HG02852 (cell line): ENCODE data around the gene GPI.

Source experiments
- ATAC-seq: cut with Tn5 transposase; IDR thresholded peaks from one replicate; pipeline ENCODE4 v1.9.1; 2021; ENCODE audit warnings: mild to moderate bottlenecking, moderate library complexity; ENCODE audit not compliant: unreplicated experiment

The GPI gene

GRCh38 chr19:34337739-34338138 lies 27.3 kb upstream of the GPI start:
- no peak for ATAC-seq

DNA sequence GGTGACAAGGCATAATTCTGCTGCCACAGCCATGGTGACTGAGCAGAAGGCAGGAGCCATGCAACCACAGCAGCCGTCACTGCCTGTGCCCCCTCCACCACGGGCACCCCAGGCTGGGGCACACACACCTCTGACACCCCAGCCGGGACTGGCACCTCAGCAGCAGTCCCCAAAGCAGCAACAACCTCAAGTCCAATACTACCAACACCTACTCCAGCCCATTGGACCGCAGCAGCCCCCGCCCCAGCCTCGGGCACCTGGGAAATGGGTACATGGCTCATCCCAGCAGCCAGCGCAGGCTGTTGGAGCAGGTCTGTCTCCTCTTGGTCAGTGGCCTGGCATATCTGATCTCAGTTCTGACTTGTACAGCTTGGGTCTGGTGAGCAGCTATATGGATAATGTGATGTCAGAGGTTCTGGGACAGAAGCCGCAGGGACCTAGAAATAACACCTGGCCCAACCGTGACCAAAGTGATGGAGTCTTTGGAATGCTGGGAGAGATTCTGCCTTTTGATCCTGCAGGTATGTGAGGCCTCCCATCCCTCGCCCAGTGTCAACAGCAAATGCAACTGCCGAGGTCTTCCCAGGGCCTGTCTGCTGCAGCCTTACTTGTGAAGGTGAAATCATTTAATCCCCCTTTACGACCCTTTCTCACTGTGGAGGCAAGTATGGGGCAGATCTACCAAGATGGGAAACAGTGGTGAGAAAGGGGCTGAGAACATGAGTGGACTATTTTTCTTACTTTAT lies 22.9 kb upstream of the GPI start:
- no peak for ATAC-seq

DNA sequence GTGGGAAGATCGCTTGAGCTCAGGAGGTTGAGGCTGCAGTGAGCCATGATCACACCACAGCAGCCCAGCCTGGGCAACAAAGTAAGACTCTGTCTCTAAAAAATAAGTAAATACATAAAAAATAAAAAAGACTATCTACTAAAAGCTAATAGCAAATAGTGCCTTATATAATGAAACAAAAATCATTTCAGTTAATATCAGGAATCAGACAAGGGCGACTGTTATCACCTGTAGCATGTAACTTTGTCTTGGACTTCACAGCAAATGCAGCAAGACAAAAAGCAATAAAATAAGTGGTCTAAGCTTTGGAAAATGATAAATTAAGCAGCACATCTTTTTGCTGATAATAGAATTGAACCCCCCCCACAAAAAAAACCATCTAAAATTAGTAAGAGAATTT lies 21.2 kb upstream of the GPI start:
- no peak for ATAC-seq

GRCh38 chr19:34345947-34346351 lies 19.0 kb upstream of the GPI start:
- ATAC-seq = no peak

DNA sequence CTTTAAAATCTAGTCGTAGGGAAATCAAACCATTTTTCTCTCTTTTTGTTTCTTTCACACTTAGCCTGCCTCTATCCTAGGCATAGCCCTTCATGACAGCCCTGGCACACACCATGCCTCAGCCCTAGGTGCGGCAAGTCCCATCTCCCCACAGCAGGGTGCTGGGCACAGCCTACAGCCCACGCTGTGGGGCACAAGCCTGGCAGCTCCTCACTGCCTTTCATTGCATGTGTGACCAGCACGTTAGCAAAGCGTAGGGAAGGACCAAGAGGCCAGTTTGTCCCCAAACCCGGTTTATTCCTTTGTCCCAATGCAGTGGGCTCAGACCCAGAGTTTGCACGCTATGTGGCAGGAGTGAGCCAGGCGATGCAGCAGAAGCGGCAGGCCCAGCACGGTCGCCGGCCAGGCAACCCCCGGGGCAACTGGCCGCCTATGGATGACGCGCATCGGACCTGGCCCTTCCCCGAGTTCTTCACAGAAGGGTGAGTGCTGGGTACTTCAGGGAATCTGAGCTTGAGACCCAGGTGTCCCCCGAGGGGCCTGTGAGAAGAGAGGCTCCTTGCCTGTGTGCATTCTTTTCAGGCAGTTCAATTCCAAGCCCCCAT lies 17.3 kb upstream of the GPI start:
- no peak for ATAC-seq

GRCh38 chr19:34348899-34349487 lies 16.0 kb upstream of the GPI start:
- no peak for ATAC-seq

DNA sequence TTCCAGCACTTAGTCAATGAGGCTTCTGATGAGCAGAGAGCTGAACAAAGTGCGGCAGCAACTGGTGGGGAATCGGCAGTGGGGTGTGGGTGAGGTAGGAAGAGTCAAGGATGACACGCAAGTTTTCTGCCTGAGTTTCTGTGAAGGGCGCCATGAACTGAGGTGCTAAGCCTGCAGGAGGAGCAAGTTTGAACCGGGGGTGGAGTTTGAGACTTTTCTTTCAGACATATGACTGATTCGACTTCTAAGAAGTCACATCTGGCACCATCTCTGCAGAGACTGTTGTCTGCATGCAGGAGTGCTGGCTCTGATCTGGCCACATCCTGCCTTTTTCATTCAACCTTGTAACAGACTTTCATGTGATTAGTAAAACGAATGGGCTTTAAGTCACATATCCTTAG lies 14.8 kb upstream of the GPI start:
- no peak for ATAC-seq

DNA sequence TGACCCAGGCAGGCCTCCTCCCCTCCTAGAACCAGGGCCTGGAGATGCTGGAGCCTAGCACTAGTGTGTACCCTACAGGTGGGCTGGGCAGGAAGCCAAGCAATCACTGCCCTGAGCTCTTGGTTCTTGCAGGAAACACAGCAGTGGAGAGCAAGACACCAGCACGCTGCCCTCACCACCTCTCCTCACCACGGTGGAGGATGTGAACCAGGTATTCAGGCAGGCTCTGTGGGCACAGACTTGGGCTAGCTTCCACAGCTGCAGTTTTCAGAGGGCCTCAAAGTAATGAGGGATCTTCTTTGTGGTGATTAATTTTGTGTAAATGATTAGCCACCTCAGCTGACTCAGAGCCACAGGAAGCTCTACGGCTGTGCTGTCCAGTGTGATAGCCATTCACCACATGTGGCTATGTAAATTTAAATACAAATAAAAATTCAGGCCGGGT lies 13.6 kb upstream of the GPI start:
- no peak for ATAC-seq

DNA sequence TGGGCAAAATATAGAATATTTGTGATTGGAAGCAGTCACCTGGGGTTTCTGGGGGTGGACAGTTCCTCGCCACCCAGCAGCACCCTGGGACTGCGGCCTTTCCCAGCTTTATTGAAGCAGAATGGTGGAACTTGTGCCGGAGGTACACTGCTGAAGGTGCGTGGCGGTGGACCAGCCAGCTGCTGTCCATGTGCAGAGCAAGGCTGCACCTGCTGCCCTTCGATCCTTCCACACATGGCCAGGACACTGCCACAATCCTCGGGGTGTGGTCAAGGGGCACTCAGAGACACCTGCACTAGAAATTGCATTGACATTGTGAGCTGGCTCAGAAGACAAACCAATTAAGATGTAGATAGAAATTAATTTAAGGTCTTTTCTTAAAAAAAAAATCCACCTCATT lies 11.4 kb upstream of the GPI start:
- no peak for ATAC-seq

DNA sequence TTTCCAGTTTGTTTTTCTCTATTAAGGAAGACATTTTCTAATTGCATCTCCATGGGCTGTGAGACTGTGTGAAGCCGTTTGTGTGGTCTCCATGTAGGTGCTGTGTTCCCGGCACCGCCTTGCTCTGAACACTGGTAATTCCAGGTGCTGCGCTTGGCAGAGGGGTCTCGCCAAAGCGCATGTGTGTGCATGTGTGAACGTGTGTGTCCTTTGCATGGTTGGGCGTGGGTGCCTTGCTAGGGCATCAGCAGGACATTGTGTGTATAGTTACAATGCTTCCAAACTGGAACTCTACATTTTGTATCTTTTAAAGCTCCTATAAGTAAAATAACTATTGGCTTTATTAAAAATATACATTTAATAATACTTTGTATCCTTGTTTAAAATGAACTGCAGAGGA lies 9.8 kb upstream of the GPI start:
- no peak for ATAC-seq

- no peak for ATAC-seq
These were observed 8.1 kb upstream of the GPI start for GRCh38 chr19:34356875-34357274.

- no peak for ATAC-seq
These were observed 7.6 kb upstream of the GPI start for GRCh38 chr19:34357431-34357830.

DNA sequence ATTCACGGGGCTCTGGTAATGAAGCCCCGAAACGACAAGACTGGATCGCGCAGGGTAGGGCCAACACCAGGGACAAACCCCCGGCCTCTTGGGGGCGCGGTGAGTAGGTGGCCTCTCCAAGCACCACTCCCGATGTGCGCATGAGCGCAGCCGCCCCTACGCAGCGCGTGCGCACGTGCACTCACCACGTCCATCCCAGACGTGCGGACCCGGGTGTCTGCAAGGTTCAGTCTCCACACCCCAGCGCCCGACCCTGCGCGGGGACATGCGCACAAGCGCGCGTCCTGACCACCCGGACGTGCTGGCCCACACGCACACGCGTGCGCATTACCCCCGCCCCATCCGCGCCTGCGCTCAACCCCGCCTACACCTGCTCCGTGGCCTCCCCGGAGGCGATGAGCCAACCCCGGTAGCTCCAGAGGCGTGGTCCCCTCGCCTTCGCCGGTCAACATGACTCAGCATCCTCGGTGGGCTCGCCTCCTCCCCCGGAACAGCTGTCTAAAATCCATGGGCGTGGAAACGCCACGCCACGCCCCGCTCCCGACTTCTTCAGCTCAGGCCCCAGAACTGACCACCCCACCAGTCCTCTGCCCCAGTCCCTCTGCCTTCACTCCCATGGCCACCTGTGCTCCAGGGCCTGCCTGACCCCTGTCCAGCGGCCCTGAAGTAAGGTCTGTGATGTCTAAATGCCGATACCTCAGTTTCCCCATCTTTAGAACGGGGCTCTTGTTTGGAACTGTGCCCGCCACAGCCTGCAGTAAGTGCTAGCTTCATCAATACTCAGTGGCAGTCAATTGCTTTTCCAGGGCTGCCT lies 5.6 kb upstream of the GPI start:
- peak; percentile 93 for ATAC-seq

DNA sequence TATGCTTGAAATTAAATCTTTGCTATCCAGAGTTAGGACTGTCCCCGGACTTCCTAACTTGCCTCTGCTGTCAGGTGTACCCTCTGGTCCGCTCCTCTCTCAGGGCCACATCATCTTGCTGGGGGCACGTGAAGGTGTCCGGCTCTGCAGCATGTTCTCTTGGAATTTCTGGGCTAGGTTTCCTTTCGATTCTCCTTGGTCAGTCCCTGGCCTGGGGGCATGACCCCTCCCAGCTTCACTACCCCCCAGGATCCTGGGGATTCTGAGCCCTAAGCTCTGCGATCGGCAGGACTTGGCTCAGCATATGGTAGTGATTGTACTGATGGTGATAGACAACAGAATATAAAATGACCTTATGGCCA lies 5.1 kb upstream of the GPI start:
- no peak for ATAC-seq

DNA sequence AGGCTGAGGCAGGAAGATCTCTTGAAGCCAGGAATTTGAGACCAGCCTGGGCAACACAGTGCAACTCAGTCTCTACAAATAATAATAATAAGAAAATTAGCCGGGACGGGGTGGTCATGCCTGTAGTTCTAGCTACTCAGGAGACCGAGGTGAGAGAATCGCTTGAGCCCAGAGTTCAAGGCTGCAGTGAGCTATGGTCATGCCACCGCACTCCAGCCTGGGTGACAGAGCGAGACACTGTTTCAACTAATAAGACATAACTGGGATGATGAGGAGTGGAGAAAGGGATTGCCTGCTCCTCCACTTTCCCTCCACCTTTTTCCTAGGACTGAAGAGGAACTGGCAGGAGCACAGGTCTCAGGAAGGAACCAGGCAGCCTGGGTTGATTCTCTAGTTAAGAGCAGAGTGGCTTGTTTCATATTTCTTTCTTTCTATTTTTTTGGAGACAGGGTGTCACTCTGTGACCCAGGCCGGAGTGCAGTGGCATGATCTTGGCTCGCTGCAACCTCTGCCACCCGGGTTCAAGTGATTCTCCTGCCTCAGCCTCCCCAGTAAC lies 4.6 kb upstream of the GPI start:
- ATAC-seq = no peak

GRCh38 chr19:34362679-34363069 lies 2.3 kb upstream of the GPI start:
- no peak for ATAC-seq

DNA sequence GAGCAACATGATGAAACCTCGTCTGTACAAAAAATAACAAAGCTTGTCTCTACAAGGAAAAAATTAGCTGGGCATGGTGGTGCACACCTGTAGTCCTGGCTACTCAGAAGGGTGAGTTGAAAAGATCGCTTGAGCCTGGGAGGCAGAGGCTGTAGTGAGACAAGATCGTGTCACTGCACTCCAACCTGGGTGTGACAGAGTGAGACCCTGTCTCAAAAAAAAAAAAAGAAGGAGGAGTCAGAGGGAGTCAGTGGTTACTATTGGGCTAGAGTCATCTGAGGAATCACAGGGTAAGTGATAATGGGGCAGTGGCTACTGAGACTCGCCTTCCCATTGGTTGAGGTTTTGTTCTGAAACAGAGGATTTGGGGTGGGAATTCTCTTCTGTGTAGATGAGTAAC lies 1.9 kb upstream of the GPI start:
- no peak for ATAC-seq

DNA sequence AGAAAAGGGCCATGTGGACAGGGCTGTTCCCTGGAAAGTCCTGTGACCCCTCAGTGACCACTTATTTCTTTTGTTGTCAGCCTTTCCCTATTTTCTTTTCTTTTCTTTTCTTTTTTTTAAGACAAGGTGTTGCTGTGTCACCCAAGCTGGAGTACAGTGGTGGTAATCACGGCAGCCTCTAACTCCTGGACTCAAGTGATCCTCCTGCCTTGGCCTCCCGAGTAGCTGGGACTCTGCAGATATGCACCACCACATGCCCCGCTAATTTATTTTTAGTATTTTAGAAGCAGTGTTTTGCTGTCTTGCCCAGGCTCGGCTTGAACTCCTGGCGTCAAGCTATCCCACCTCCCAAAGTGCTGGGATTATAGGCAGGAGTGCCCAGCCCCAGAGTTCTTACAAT lies 1.1 kb upstream of the GPI start:
- no peak for ATAC-seq

DNA sequence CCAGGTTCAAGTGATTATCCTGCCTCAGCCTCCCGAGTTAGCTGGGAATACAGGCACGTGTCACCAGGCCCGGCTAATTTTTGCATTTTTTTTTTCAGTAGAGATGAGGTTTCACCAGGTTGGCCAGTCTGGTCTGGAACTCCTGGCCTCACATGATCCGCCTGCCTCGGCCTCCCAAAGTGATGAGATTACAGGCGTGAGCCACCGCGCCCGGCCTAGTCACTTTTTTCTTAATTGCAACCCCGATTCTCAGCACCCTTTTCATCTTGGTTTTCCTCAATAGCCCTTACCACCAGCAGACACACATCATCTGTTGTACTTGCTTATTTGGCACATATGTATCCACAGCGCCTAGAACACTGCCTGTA lies 550 bp upstream of the GPI start:
- ATAC-seq = no peak

GRCh38 chr19:34365463-34366401 lies 736 bp downstream of the GPI start:
- peak; percentile 10 for ATAC-seq
